ENCODE measurements around the gene OR2AJ1. TPM values are rescaled to one million over a fixed set of nuclear protein-coding genes. Genes with fewer than 3 reads are reported as not detected.
"Not testable (repeated sequence)": the region's sequence is repeated elsewhere in the genome, so short reads cannot be mapped to it uniquely, and the experiment has no call there.

Gene OR2AJ1
- total RNA-seq, 1 experiment from 2014 or later = not detected

- H3K27me3 ChIP-seq = no peaks in the 10 kb centered on the region
- no peaks in the 10 kb centered on the region for H3K36me3 ChIP-seq
- DNase-seq = no peak
Measured at GRCh38 chr1:247936415-247936814, 11.7 kb downstream of the OR2AJ1 start.

GRCh38 chr1:247936965-247937734 is 12.5 kb downstream of the OR2AJ1 start:
- peak; percentile 86 for DNase-seq
- H3K36me3 ChIP-seq, H3K9me3 ChIP-seq, H3K27me3 ChIP-seq: not testable (repeated sequence)
- peak overlapping the region; percentile 55 for H3K4me3 ChIP-seq

More at GRCh38 chr1:247936415-247936814, 11.7 kb downstream of the OR2AJ1 start:
- Histone ChIP-seq H3K4me3 (no peak overlapping the region), H3K9me3 (no peaks in the 10 kb centered on the region)

- DNase-seq = no peak
- Histone ChIP-seq H3K36me3 (no peaks in the 10 kb centered on the region), H3K27me3 (no peaks in the 10 kb centered on the region), H3K9me3 (no peaks in the 10 kb centered on the region), H3K4me3 (no peak overlapping the region)
Measured at GRCh38 chr1:247942624-247943023, 17.9 kb downstream of the OR2AJ1 start.

- H3K9me3 ChIP-seq = no peaks in the 10 kb centered on the region
- no peaks in the 10 kb centered on the region for H3K36me3 ChIP-seq
- no peak within 1 kb of the TSS for H3K4me3 ChIP-seq
- no peak for DNase-seq
- H3K27me3 ChIP-seq = no peaks in the 10 kb centered on the region
Measured at GRCh38 chr1:247948558-247948957, 23.9 kb downstream of the OR2AJ1 start, which contains the start of gene OR2L8. TSS of gene OR2L8 (plus strand) at chr1:247948858. CDS start at chr1:247948858, 0 bp downstream.

GRCh38 chr1:247953408-247953807 is 28.7 kb downstream of the OR2AJ1 start:
- H3K27me3 ChIP-seq = no peaks in the 10 kb centered on the region
- H3K4me3 ChIP-seq = no peak overlapping the region
- no peaks in the 10 kb centered on the region for H3K36me3 ChIP-seq
- no peaks in the 10 kb centered on the region for H3K9me3 ChIP-seq
- DNase-seq = no peak

- Histone ChIP-seq H3K4me3 (no peak overlapping the region), H3K27me3 (no peaks in the 10 kb centered on the region), H3K9me3 (no peaks in the 10 kb centered on the region), H3K36me3 (no peaks in the 10 kb centered on the region)
- no peak for DNase-seq
Measured at GRCh38 chr1:247961791-247962190, 37.1 kb downstream of the OR2AJ1 start.

- Histone ChIP-seq H3K4me3 (no peak overlapping the region), H3K36me3 (no peaks in the 10 kb centered on the region), H3K27me3 (no peaks in the 10 kb centered on the region), H3K9me3 (no peaks in the 10 kb centered on the region)
- DNase-seq = peak; percentile 12
Measured at GRCh38 chr1:247962911-247963588, 38.4 kb downstream of the OR2AJ1 start.

- H3K36me3 ChIP-seq = no peaks in the 10 kb centered on the region
- no peaks in the 10 kb centered on the region for H3K9me3 ChIP-seq
- H3K27me3 ChIP-seq = no peaks in the 10 kb centered on the region
- H3K4me3 ChIP-seq = no peak within 1 kb of the TSS
- DNase-seq = no peak
Measured at GRCh38 chr1:247964933-247965332, 40.2 kb downstream of the OR2AJ1 start, which contains the start of gene OR2AK2. TSS of gene OR2AK2 (plus strand) at chr1:247965233. CDS start at chr1:247965377, 144 bp downstream.

- Histone ChIP-seq H3K36me3 (no peaks in the 10 kb centered on the region), H3K27me3 (no peaks in the 10 kb centered on the region), H3K9me3 (no peaks in the 10 kb centered on the region), H3K4me3 (0 out of 2 replicates have a peak overlapping the region, but pooled peaks have one; percentile 2)
- DNase-seq = no peak
Measured at GRCh38 chr1:247966532-247967204, 42.0 kb downstream of the OR2AJ1 start.

Other genes with a start within 250 kb of the OR2AJ1 start
- not detected in 2 replicates for gene OR13G1, start 245.2 kb upstream of the OR2AJ1 start, total RNA-seq (2014; rRNA removed; shearing (Covaris generic); ENCODE audit: low replicate concordance)
- not detected in 2 replicates for gene OR6F1, start 208.2 kb upstream of the OR2AJ1 start, total RNA-seq (2014; rRNA removed; shearing (Covaris generic); ENCODE audit: low replicate concordance)
- not detected in 2 replicates for gene OR14K1, start 186.3 kb upstream of the OR2AJ1 start, total RNA-seq (2014; rRNA removed; shearing (Covaris generic); ENCODE audit: low replicate concordance)
- gene OR14A2, start 176.7 kb upstream of the OR2AJ1 start, total RNA-seq (2014; rRNA removed; shearing (Covaris generic); ENCODE audit: low replicate concordance) = not detected in 2 replicates
- not detected in 2 replicates for gene OR1C1, start 164.3 kb upstream of the OR2AJ1 start, total RNA-seq (2014; rRNA removed; shearing (Covaris generic); ENCODE audit: low replicate concordance)
- gene OR14A16, start 100.8 kb upstream of the OR2AJ1 start, total RNA-seq (2014; rRNA removed; shearing (Covaris generic); ENCODE audit: low replicate concordance) = not detected in 2 replicates
- gene OR11L1, start 83.0 kb upstream of the OR2AJ1 start, total RNA-seq (2014; rRNA removed; shearing (Covaris generic); ENCODE audit: low replicate concordance) = not detected in 2 replicates
- 10.8 and 13.7 TPM in 2 replicates for gene TRIM58, start 67.7 kb upstream of the OR2AJ1 start, total RNA-seq (2014; rRNA removed; shearing (Covaris generic); ENCODE audit: low replicate concordance)
- gene OR2W3, start 29.3 kb upstream of the OR2AJ1 start, total RNA-seq (2014; rRNA removed; shearing (Covaris generic); ENCODE audit: low replicate concordance) = 1.7 and 4.0 TPM in 2 replicates
- gene OR2T8, start 4.6 kb upstream of the OR2AJ1 start, total RNA-seq (2014; rRNA removed; shearing (Covaris generic); ENCODE audit: low replicate concordance) = not detected in 2 replicates
- gene OR2L8, start 24.0 kb downstream of the OR2AJ1 start, total RNA-seq (2014; rRNA removed; shearing (Covaris generic); ENCODE audit: low replicate concordance) = not detected in 2 replicates
- not detected in 2 replicates for gene OR2AK2, start 40.3 kb downstream of the OR2AJ1 start, total RNA-seq (2014; rRNA removed; shearing (Covaris generic); ENCODE audit: low replicate concordance)
- gene OR2L5, start 88.8 kb downstream of the OR2AJ1 start, total RNA-seq (2014; rRNA removed; shearing (Covaris generic); ENCODE audit: low replicate concordance) = not detected in 2 replicates
- 0.16 TPM in 1 of 2 replicates, not detected in the other for gene OR2L2, start 105.2 kb downstream of the OR2AJ1 start, total RNA-seq (2014; rRNA removed; shearing (Covaris generic); ENCODE audit: low replicate concordance)
- gene OR2L3, start 121.9 kb downstream of the OR2AJ1 start, total RNA-seq (2014; rRNA removed; shearing (Covaris generic); ENCODE audit: low replicate concordance) = not detected in 2 replicates
- gene OR2L13, start 170.3 kb downstream of the OR2AJ1 start, total RNA-seq (2014; rRNA removed; shearing (Covaris generic); ENCODE audit: low replicate concordance) = not detected in 2 replicates
- not detected in 2 replicates for gene OR2M5, start 220.3 kb downstream of the OR2AJ1 start, total RNA-seq (2014; rRNA removed; shearing (Covaris generic); ENCODE audit: low replicate concordance)
- gene OR2M2, start 249.9 kb downstream of the OR2AJ1 start, total RNA-seq (2014; rRNA removed; shearing (Covaris generic); ENCODE audit: low replicate concordance) = not detected in 2 replicates